GM12878 (cell line): Measurements from ENCODE around the gene AMDHD2.
"Not testable (repeated sequence)": the region's sequence is repeated elsewhere in the genome, so short reads cannot be mapped to it uniquely, and the experiment has no call there.

Experiments
- CUX1 ChIP-seq: IDR thresholded peaks from 2 replicates; pipeline ENCODE4 v1.6.1; 2012; ENCODE audit warnings: improper control_type of control experiment, low read depth, low read length; ENCODE audit not compliant: insufficient replicate concordance
- ESRRA ChIP-seq: IDR thresholded peaks from 2 replicates; pipeline ENCODE4 v1.6.1; 2012; ENCODE audit warnings: mild to moderate bottlenecking, low read length, improper control_type of control experiment
- ETV6 ChIP-seq, 2 experiments: fragments of 450-650 bp in 1 of 2; IDR thresholded peaks in 1 of 2; conservative IDR thresholded peaks in 1 of 2; 2 replicates each; pipeline ENCODE4 v1.6.1; 2014; ENCODE audit warnings: antibody characterized with exemption in 1 of 2, borderline replicate concordance in 1 of 2, low read depth in 1 of 2, mild to moderate bottlenecking in 1 of 2, moderate library complexity in 1 of 2
- HDAC2 ChIP-seq: fragments of 200-600 bp; sonication (generic); IDR thresholded peaks from 2 replicates; pipeline ENCODE4 v1.6.1; 2017
- MTA3 ChIP-seq: IDR thresholded peaks from 2 replicates; pipeline ENCODE4 v1.6.1; 2012; ENCODE audit warnings: low read length, inconsistent platforms, borderline replicate concordance
- PAX5 ChIP-seq: IDR thresholded peaks from 2 replicates; pipeline ENCODE4 v1.6.1; 2011; ENCODE audit warnings: low read depth, low read length, borderline replicate concordance
- POLR2A ChIP-seq: IDR thresholded peaks from 2 replicates; pipeline ENCODE4 v1.6.1; 2011; ENCODE audit warnings: low read depth, mild to moderate bottlenecking, low read length
- POLR2AphosphoS5 ChIP-seq: IDR thresholded peaks from 2 replicates; pipeline ENCODE4 v1.6.1; 2011; ENCODE audit warnings: mild to moderate bottlenecking, low read length, inconsistent platforms
- PRDM15 ChIP-seq: fragments of 450-650 bp; formaldehyde crosslinking; IDR thresholded peaks from 2 replicates; pipeline ENCODE4 v1.4.0; 2020; ENCODE audit warnings: mild to moderate bottlenecking, moderate library complexity
- RAD21 ChIP-seq: IDR thresholded peaks from 2 replicates; pipeline ENCODE4 v1.6.1; 2011; ENCODE audit warnings: mild to moderate bottlenecking, low read depth, low read length, moderate library complexity; ENCODE audit not compliant: insufficient read depth
- SP1 ChIP-seq: IDR thresholded peaks from one replicate; pipeline ENCODE4 v1.6.1; 2011; ENCODE audit warnings: low read depth, low read length
- SUZ12 ChIP-seq: fragments of 200-600 bp; sonication (generic); IDR thresholded peaks from one replicate; pipeline ENCODE4 v1.6.1; 2018; ENCODE audit warnings: antibody characterized with exemption, mild to moderate bottlenecking; ENCODE audit not compliant: unreplicated experiment
- ZNF24 ChIP-seq: fragments of 450-650 bp; IDR thresholded peaks from 2 replicates; pipeline ENCODE4 v1.6.1; 2017; ENCODE audit warnings: antibody characterized with exemption, mild to moderate bottlenecking

GRCh38 chr16:2539192-2539844 is 19.1 kb downstream of the AMDHD2 start:
- TF ChIP-seq RAD21; CUX1; SP1; ZNF24; POLR2AphosphoS5; PRDM15 (CRISPR knock-in tag); SUZ12; MTA3; ETV6 (conservative IDR thresholded peaks at IDR 0.05 in 1 of 2, IDR thresholded peaks at IDR 0.05 in 1 of 2; ENCODE audit: borderline replicate concordance in 1 of 2, low read depth in 1 of 2); ESRRA; POLR2A; HDAC2; PAX5: not testable (repeated sequence)
